ENCODE results near the gene SEC14L3. TPM values are rescaled to one million over a fixed set of nuclear protein-coding genes. Genes with fewer than 3 reads are reported as not detected.
A peak's percentile ranks its signal among the peaks of the same experiment; 100 is the strongest.

The SEC14L3 gene
- total RNA-seq, 1 experiment from 2014 or later = not detected

- Histone ChIP-seq H3K4me3 (ENCODE audit: low read depth, low read length) (no peak overlapping the region), H3K4me1 (no peaks in the 10 kb centered on the region), H3K36me3 (ENCODE audit: control insufficient read depth, insufficient read depth, low read length) (no peaks in the 10 kb centered on the region), H3K9me3 (no peaks in the 10 kb centered on the region), H3K27me3 (replicated peaks; ENCODE audit: control insufficient read depth, insufficient read depth, low read length) (no peaks in the 10 kb centered on the region)
- Mint-ChIP-seq H3K36me3 (ENCODE audit: insufficient read depth, unreplicated experiment) (no peaks in the 10 kb centered on the region), H3K9me3 (ENCODE audit: unreplicated experiment) (no peaks in the 10 kb centered on the region), H3K27ac (ENCODE audit: unreplicated experiment) (no peak overlapping the region), H3K27me3 (ENCODE audit: insufficient read depth, unreplicated experiment) (peaks cover 5% of the 10 kb centered on the region), H3K4me3 (ENCODE audit: unreplicated experiment) (no peak overlapping the region), H3K4me1 (ENCODE audit: low read depth, unreplicated experiment) (no peaks in the 10 kb centered on the region)
- DNase-seq = no peak
- ChIA-PET CTCF (interaction anchor here (1.1 to 1.8 kb wide), 3 partner anchors 41 to 101 kb away, joined by 3 to 9 read pairs (median 4); no protein-coding TSS in a partner anchor), POLR2A (no interaction called here)
- no TSS peak for BruUV-seq (replicated peaks)
- TF ChIP-seq, protein P1, sequence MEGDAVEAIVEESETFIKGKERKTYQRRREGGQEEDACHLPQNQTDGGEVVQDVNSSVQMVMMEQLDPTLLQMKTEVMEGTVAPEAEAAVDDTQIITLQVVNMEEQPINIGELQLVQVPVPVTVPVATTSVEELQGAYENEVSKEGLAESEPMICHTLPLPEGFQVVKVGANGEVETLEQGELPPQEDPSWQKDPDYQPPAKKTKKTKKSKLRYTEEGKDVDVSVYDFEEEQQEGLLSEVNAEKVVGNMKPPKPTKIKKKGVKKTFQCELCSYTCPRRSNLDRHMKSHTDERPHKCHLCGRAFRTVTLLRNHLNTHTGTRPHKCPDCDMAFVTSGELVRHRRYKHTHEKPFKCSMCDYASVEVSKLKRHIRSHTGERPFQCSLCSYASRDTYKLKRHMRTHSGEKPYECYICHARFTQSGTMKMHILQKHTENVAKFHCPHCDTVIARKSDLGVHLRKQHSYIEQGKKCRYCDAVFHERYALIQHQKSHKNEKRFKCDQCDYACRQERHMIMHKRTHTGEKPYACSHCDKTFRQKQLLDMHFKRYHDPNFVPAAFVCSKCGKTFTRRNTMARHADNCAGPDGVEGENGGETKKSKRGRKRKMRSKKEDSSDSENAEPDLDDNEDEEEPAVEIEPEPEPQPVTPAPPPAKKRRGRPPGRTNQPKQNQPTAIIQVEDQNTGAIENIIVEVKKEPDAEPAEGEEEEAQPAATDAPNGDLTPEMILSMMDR (IDR thresholded peaks at IDR 0.05; ENCODE audit: insufficient read depth in 1 of 2, low read depth in 1 of 2, low read length in 1 of 2, severe bottlenecking in 1 of 2, unreplicated experiment in 1 of 2) = no peak
- intact Hi-C loops (cut with micrococcal nuclease; ENCODE audit: unreplicated experiment) = loop anchor here (10.0 kb wide), 1 partner anchor 202 kb away; the partner anchor contains the start of gene CASTOR1
Observed at GRCh38 chr22:30486661-30487115, 14.9 kb upstream of the SEC14L3 start.

DNA sequence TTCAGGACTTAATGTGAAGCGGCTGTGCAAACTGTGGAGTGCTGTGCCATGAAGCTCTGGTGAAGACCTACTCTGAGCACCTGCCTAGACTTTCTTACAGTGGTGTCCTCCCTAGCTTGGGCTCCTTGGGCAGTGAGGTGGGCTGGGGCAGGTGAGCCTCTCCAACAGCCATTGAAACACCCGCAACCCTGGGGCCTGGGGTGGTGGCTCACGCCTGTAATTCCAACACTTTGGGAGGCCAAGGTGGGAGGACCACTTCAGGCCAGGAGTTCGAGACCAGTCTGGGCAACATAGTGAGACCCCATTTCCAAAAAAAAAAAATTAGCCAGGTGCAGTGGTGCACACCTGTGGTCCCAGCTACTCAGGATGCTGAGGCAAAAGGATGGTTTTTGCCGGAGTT is 14.3 kb upstream of the SEC14L3 start:
- H3K27me3 ChIP-seq (replicated peaks; ENCODE audit: control insufficient read depth, insufficient read depth, low read length) = no peaks in the 10 kb centered on the region
- TF ChIP-seq, protein P1 (IDR thresholded peaks at IDR 0.05; ENCODE audit: insufficient read depth in 1 of 2, low read depth in 1 of 2, low read length in 1 of 2, severe bottlenecking in 1 of 2, unreplicated experiment in 1 of 2) = no peak
- H3K4me3 ChIP-seq (ENCODE audit: low read depth, low read length) = no peak overlapping the region
- Mint-ChIP-seq H3K4me3 (ENCODE audit: unreplicated experiment) (no peak overlapping the region), H3K27ac (ENCODE audit: unreplicated experiment) (no peak overlapping the region), H3K36me3 (ENCODE audit: insufficient read depth, unreplicated experiment) (no peaks in the 10 kb centered on the region), H3K9me3 (ENCODE audit: unreplicated experiment) (no peaks in the 10 kb centered on the region), H3K4me1 (ENCODE audit: low read depth, unreplicated experiment) (no peaks in the 10 kb centered on the region), H3K27me3 (ENCODE audit: insufficient read depth, unreplicated experiment) (peaks cover 5% of the 10 kb centered on the region)
- no peak for DNase-seq
- no TSS peak for BruUV-seq (replicated peaks)
- intact Hi-C loops (cut with micrococcal nuclease; ENCODE audit: unreplicated experiment) = loop anchor here (10.0 kb wide), 1 partner anchor 201 kb away; the partner anchor contains the start of gene CASTOR1
- ChIA-PET POLR2A (interaction anchor here (0.7 kb wide), 1 partner anchor 61 kb away, joined by 3 read pairs; no protein-coding TSS in a partner anchor), CTCF (interaction anchor here (0.5 to 1.8 kb wide), 4 partner anchors 41 to 425 kb away, joined by 3 to 9 read pairs (median 4); no protein-coding TSS in a partner anchor)
- no peaks in the 10 kb centered on the region for H3K9me3 ChIP-seq
- H3K36me3 ChIP-seq (ENCODE audit: control insufficient read depth, insufficient read depth, low read length) = no peaks in the 10 kb centered on the region
- no peaks in the 10 kb centered on the region for H3K4me1 ChIP-seq

- BruUV-seq (replicated peaks) = no TSS peak
- DNase-seq = peak; percentile 62 to 82
- peaks cover 5% of the 10 kb centered on the region for H3K27me3 Mint-ChIP-seq (ENCODE audit: insufficient read depth, unreplicated experiment)
- Histone ChIP-seq H3K36me3 (ENCODE audit: control insufficient read depth, insufficient read depth, low read length) (no peaks in the 10 kb centered on the region), H3K27me3 (replicated peaks; ENCODE audit: control insufficient read depth, insufficient read depth, low read length) (no peaks in the 10 kb centered on the region), H3K4me1 (no peaks in the 10 kb centered on the region), H3K4me3 (ENCODE audit: low read depth, low read length) (no peak overlapping the region), H3K9me3 (no peaks in the 10 kb centered on the region)
- intact Hi-C loops (cut with micrococcal nuclease; ENCODE audit: unreplicated experiment) = loop anchor here (1.0 to 10.0 kb wide), 3 partner anchors 40 to 201 kb away; partner anchors contain the start of gene CASTOR1
- no peak overlapping the region for H3K27ac Mint-ChIP-seq (ENCODE audit: unreplicated experiment)
- no peaks in the 10 kb centered on the region for H3K4me1 Mint-ChIP-seq (ENCODE audit: low read depth, unreplicated experiment)
- no peaks in the 10 kb centered on the region for H3K36me3 Mint-ChIP-seq (ENCODE audit: insufficient read depth, unreplicated experiment)
- CTCF ChIA-PET = interaction anchor here (0.5 to 1.8 kb wide), 4 partner anchors 40 to 425 kb away, joined by 3 to 9 read pairs (median 4); no protein-coding TSS in a partner anchor
- TF ChIP-seq, protein P1 (IDR thresholded peaks at IDR 0.05; ENCODE audit: insufficient read depth in 1 of 2, low read depth in 1 of 2, low read length in 1 of 2, severe bottlenecking in 1 of 2, unreplicated experiment in 1 of 2) = peak; percentile 89 to 96
- H3K4me3 Mint-ChIP-seq (ENCODE audit: unreplicated experiment) = no peak overlapping the region
- POLR2A ChIA-PET = interaction anchor here (0.7 kb wide), 1 partner anchor 61 kb away, joined by 3 read pairs; no protein-coding TSS in a partner anchor
- no peaks in the 10 kb centered on the region for H3K9me3 Mint-ChIP-seq (ENCODE audit: unreplicated experiment)
Observed at GRCh38 chr22:30485362-30485988, 13.7 kb upstream of the SEC14L3 start.
